HG02798 (cell line): ENCODE data around the gene SLC45A3.
A peak's percentile ranks its signal among the peaks of the same experiment; 100 is the strongest.
"Not testable (repeated sequence)": the region's sequence is repeated elsewhere in the genome, so short reads cannot be mapped to it uniquely, and the experiment has no call there.

ENCODE experiments used
- ATAC-seq: cut with Tn5 transposase; IDR thresholded peaks from one replicate; pipeline ENCODE4 v1.9.1; 2021; ENCODE audit warnings: mild to moderate bottlenecking; ENCODE audit not compliant: unreplicated experiment, poor library complexity

Gene SLC45A3

GRCh38 chr1:205642679-205643307 is 37.5 kb downstream of the SLC45A3 start:
- no peak for ATAC-seq

GRCh38 chr1:205639567-205639966 is 40.7 kb downstream of the SLC45A3 start:
- ATAC-seq, result no peak

GRCh38 chr1:205637854-205638468 is 42.3 kb downstream of the SLC45A3 start:
- ATAC-seq, result no peak

GRCh38 chr1:205636732-205637131 is 43.6 kb downstream of the SLC45A3 start:
- no peak for ATAC-seq

GRCh38 chr1:205636138-205636530 is 44.2 kb downstream of the SLC45A3 start:
- ATAC-seq, result not testable (repeated sequence)

GRCh38 chr1:205633421-205633976 is 46.8 kb downstream of the SLC45A3 start:
- no peak for ATAC-seq

GRCh38 chr1:205632669-205633169 is 47.6 kb downstream of the SLC45A3 start:
- ATAC-seq, result no peak

GRCh38 chr1:205631768-205632668 is 48.3 kb downstream of the SLC45A3 start, which contains the start of gene ELK4:
Gene ELK4 (minus strand): TSS chr1:205632011. CDS start chr1:205623882, 8,129 bp downstream.
- ATAC-seq, result peak; percentile 88

GRCh38 chr1:205631010-205631767 is 49.1 kb downstream of the SLC45A3 start:
- peak; percentile 68 for ATAC-seq

GRCh38 chr1:205630651-205631009 is 49.7 kb downstream of the SLC45A3 start:
- ATAC-seq, result no peak

- ATAC-seq, result no peak
These were observed 50.1 kb downstream of the SLC45A3 start for GRCh38 chr1:205630241-205630640.

- ATAC-seq, result no peak
These were observed 50.6 kb downstream of the SLC45A3 start for GRCh38 chr1:205629751-205630150.

GRCh38 chr1:205627956-205628355 is 52.4 kb downstream of the SLC45A3 start:
- no peak for ATAC-seq

- no peak for ATAC-seq
These were observed 54.1 kb downstream of the SLC45A3 start for GRCh38 chr1:205626216-205626615.

GRCh38 chr1:205623646-205624045 is 56.7 kb downstream of the SLC45A3 start:
- no peak for ATAC-seq

GRCh38 chr1:205620269-205620668 is 60.0 kb downstream of the SLC45A3 start:
- no peak for ATAC-seq

GRCh38 chr1:205619376-205619775 is 60.9 kb downstream of the SLC45A3 start:
- no peak for ATAC-seq

- ATAC-seq, result peak; percentile 55
These were observed 63.6 kb downstream of the SLC45A3 start for GRCh38 chr1:205616563-205617293.

- ATAC-seq, result no peak
These were observed 64.5 kb downstream of the SLC45A3 start for GRCh38 chr1:205615789-205616188.
